B cell (primary cell): Measurements from ENCODE around the gene HOXB8. TPM values are rescaled to one million over a fixed set of nuclear protein-coding genes. Genes with fewer than 3 reads are reported as not detected.
A peak's percentile ranks its signal among the peaks of the same experiment; 100 is the strongest.

Source experiments
- ATAC-seq: fragments of 200-7000 bp; cut with Tn5 transposase; one replicate; pipeline ENCODE4 v1.10.0; 2021; ENCODE audit warnings: low read depth, mild to moderate bottlenecking, moderate number of reproducible peaks, moderate library complexity
- CTCF ChIA-PET: fragments of 350-600 bp; sonication (Branson Sonifier 250); formaldehyde crosslinking; loops from one replicate; lab custom pipeline; 2021; ENCODE audit warnings: antibody characterized with exemption, inconsistent platforms; lab: Charles Lee
- POLR2A ChIA-PET: fragments of 350-600 bp; sonication (Branson Sonifier 250); formaldehyde crosslinking; loops from one replicate; lab custom pipeline; 2021; ENCODE audit warnings: antibody characterized with exemption; lab: Charles Lee
- DNase-seq: peaks from one replicate; pipeline ENCODE4 v3.0.0; 2013
- H2AFZ ChIP-seq: 2 replicates; pipeline ENCODE4 v1.6.1; 2012; ENCODE audit warnings: mild to moderate bottlenecking, low read depth, low read length; ENCODE audit not compliant: insufficient read depth, poor library complexity, severe bottlenecking
- H3K27ac ChIP-seq, 2 donors: 1 replicate in 1 of 2; 2 replicates in 1 of 2; pipeline ENCODE4 v1.5.1; 2012 to 2013; ENCODE audit warnings: low read length in 2 of 2, mild to moderate bottlenecking in 2 of 2, moderate library complexity in 1 of 2
- H3K27me3 ChIP-seq, 4 experiments: fragments of 200-600 bp in 1 of 4; sonication (generic) in 1 of 4; replicated peaks in 1 of 4; 1 replicate in 2 of 4; 2 replicates in 2 of 4; pipeline versions ENCODE4 v1.6.1 to v1.7.0; 2013 to 2016; ENCODE audit warnings: low read length in 3 of 4, mild to moderate bottlenecking in 2 of 4, mixed read lengths in 1 of 4, moderate library complexity in 1 of 4; ENCODE audit not compliant: insufficient read depth in 4 of 4, control insufficient read depth in 3 of 4; ENCODE audit errors: control extremely low read depth in 1 of 4
- H3K36me3 ChIP-seq, 2 experiments: replicated peaks in 1 of 2; 1 replicate in 1 of 2; 2 replicates in 1 of 2; pipeline versions ENCODE4 v1.6.1 to v1.7.1; 2013; ENCODE audit warnings: low read length in 1 of 2; ENCODE audit not compliant: insufficient read depth in 2 of 2, control insufficient read depth in 1 of 2; ENCODE audit errors: control extremely low read depth in 1 of 2, extremely low read depth in 1 of 2
- H3K4me1 ChIP-seq, 2 donors: fragments of 200-600 bp in 1 of 2; sonication (generic) in 1 of 2; 1 replicate in 1 of 2; 2 replicates in 1 of 2; pipeline versions ENCODE4 v1.5.1 to v1.6.1; 2013 to 2017; ENCODE audit warnings: low read length in 2 of 2; ENCODE audit not compliant: control insufficient read depth in 2 of 2, insufficient read depth in 2 of 2
- H3K4me2 ChIP-seq: replicated peaks from 2 replicates; pipeline ENCODE3; 2012; ENCODE audit warnings: mild to moderate bottlenecking, low read depth, low read length; ENCODE audit not compliant: poor library complexity, severe bottlenecking
- H3K4me3 ChIP-seq, 5 experiments: fragments of 200-600 bp in 1 of 5; sonication (generic) in 1 of 5; 1 replicate in 3 of 5; 2 replicates in 2 of 5; pipeline versions ENCODE4 v1.5.1 to v1.7.0; 2011 to 2016; ENCODE audit warnings: low read length in 4 of 5, mild to moderate bottlenecking in 4 of 5, low read depth in 2 of 5, control low read depth in 1 of 5, moderate library complexity in 1 of 5; ENCODE audit not compliant: insufficient read depth in 1 of 5; ENCODE audit errors: control extremely low read depth in 1 of 5, extremely low read depth in 1 of 5
- H3K79me2 ChIP-seq: fragments of 200-600 bp; sonication (generic); one replicate; pipeline ENCODE4 v1.6.0; 2016; ENCODE audit warnings: low read length; ENCODE audit not compliant: control insufficient read depth, insufficient read depth
- H3K9ac ChIP-seq: fragments of 200-600 bp; sonication (generic); 2 replicates; pipeline ENCODE4 v1.6.1; 2017; ENCODE audit warnings: mild to moderate bottlenecking, low read length, moderate library complexity
- H3K9me3 ChIP-seq, 3 donors: one replicate each; pipeline versions ENCODE4 v1.6.1 to v1.7.1; 2013; ENCODE audit warnings: low read length in 2 of 3; ENCODE audit not compliant: control insufficient read depth in 2 of 3, insufficient read depth in 1 of 3; ENCODE audit errors: control extremely low read depth in 1 of 3
- H4K20me1 ChIP-seq: 2 replicates; pipeline ENCODE4 v1.6.0; 2012; ENCODE audit warnings: mild to moderate bottlenecking, low read length; ENCODE audit not compliant: insufficient read depth, control insufficient read depth, poor library complexity, severe bottlenecking
- H3K27ac Mint-ChIP-seq: one replicate; pipeline ENCODE4 v1.8.0; 2021; ENCODE audit warnings: mixed read lengths
- H3K27me3 Mint-ChIP-seq: one replicate; pipeline ENCODE4 v1.8.0; 2021; ENCODE audit warnings: mixed read lengths
- H3K4me1 Mint-ChIP-seq: one replicate; pipeline ENCODE4 v1.8.0; 2021; ENCODE audit warnings: mixed read lengths
- H3K4me3 Mint-ChIP-seq: one replicate; pipeline ENCODE4 v1.8.0; 2021; ENCODE audit warnings: mixed read lengths
- H3K9me3 Mint-ChIP-seq: one replicate; pipeline ENCODE4 v1.8.0; 2022; ENCODE audit warnings: mixed read lengths; ENCODE audit not compliant: insufficient read depth
- EZH2 ChIP-seq: IDR thresholded peaks from 2 replicates; pipeline ENCODE4 v1.6.1; 2012; ENCODE audit warnings: borderline replicate concordance, low read depth, mild to moderate bottlenecking, moderate library complexity, low read length; ENCODE audit not compliant: insufficient read depth, poor library complexity, severe bottlenecking
- WGBS: methylation state at CpG from one replicate; pipeline ENCODE4 v1.1.5; 2013; ENCODE audit warnings: missing lambda C conversion rate; ENCODE audit not compliant: insufficient coverage; 5-methylcytosine and 5-hydroxymethylcytosine counted together
- intact Hi-C: fragments of 100-400 bp; cut with micrococcal nuclease; formaldehyde crosslinking; loops from one replicate; pipeline ENCODE4 v1.10.0; 2022
- polyA plus RNA-seq: library from polyadenylated mRNA; depleted of rRNA; stranded (reverse); fragments of >200 nt; gene quantifications from 2 replicates; pipeline ENCODE4 v1.2.3, GENCODE V29; 2012
- total RNA-seq, 2 donors: library from RNA; stranded (reverse); fragments of 120-200 nt in 1 of 2; gene quantifications; 1 replicate in 1 of 2; 2 replicates in 1 of 2; pipeline versions ENCODE4 v1.2.3 to v1.2.4, GENCODE V29; 2013 to 2022
- TF ChIP-seq, protein P1 (sequence below): fragments of 200-600 bp; IDR thresholded peaks from one replicate; pipeline ENCODE4 v1.8.0; 2022; ENCODE audit warnings: antibody characterized with exemption, mild to moderate bottlenecking

The HOXB8 gene
- total and polyA plus RNA-seq, 2 donors (not counting 1 experiment from before 2014, with no cell fraction given), result not detected

DNA sequence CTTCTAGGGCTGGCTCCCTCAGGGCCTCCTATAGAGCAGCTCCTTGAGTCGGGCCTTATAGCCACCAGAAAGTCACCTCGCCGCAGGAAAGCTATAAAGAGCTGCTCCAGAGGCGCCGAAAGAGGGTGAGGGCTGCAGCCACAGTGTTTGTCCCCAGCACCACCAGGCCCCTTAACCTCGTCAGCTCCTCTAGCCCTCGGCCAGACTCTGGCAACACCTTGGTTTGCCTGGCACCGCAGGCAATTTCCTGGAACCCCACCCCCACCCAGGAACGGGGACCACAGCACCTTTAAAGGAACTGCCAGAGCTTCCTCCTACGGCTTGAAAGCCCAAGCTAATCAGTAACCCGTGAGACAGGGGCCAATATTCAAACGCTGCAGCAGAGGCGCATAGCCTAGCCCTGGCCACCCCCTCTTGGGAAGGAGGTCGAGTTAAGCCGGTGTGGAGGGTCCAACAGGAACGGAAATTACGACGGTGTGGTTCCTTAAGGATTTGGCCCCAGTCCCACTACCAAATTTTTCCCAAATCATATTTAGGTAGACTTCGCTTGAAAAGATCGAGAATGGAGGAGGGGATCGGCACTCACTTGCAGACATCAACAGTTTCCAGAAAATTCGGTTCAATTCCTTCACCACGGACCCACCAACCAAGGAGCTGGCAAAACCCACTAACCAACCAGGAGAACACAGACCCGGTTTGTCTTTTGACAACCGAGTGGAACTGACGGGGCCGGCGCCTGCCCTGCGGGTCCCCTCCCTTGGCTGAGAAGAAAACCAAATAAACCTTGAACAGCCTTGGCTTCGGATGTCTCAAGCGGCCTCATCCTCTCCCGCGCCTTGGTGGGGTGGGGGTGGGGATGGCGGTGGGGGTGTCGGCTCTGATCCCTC, 13.3 kb downstream of the HOXB8 start:
- Histone ChIP-seq H2AFZ (no peak overlapping the region), H3K27ac (no peak overlapping the region), H3K36me3 (no peaks in the 10 kb centered on the region), H3K4me2 (peak overlapping the region; percentile 63), H3K4me3 (no peak overlapping the region), H3K4me1 (peaks cover 24 to 31% of the 10 kb centered on the region in 2 donors), H3K9ac (no peak overlapping the region), H4K20me1 (peaks cover 6% of the 10 kb centered on the region), H3K9me3 (peaks cover 0 to 28% (median 0%) of the 10 kb centered on the region in 3 donors), H3K27me3 (peaks cover under 1 to 98% (median 76%) of the 10 kb centered on the region in 4 experiments), H3K79me2 (no peaks in the 10 kb centered on the region)
- Mint-ChIP-seq H3K4me1 (peaks cover 25% of the 10 kb centered on the region), H3K9me3 (no peaks in the 10 kb centered on the region), H3K4me3 (no peak overlapping the region), H3K27me3 (peaks cover 80% of the 10 kb centered on the region), H3K27ac (no peak overlapping the region)
- POLR2A ChIA-PET, result interaction anchor here (0.6 kb wide), 1 partner anchor 385 kb away, joined by 12 read pairs; no protein-coding TSS in a partner anchor
- CTCF ChIA-PET, result interaction anchor here (0.6 to 1.7 kb wide), 13 partner anchors 8 to 306 kb away, joined by 3 to 6 read pairs (median 4); no protein-coding TSS in a partner anchor
- intact Hi-C loops, result no loop called here
- TF ChIP-seq, protein P1, sequence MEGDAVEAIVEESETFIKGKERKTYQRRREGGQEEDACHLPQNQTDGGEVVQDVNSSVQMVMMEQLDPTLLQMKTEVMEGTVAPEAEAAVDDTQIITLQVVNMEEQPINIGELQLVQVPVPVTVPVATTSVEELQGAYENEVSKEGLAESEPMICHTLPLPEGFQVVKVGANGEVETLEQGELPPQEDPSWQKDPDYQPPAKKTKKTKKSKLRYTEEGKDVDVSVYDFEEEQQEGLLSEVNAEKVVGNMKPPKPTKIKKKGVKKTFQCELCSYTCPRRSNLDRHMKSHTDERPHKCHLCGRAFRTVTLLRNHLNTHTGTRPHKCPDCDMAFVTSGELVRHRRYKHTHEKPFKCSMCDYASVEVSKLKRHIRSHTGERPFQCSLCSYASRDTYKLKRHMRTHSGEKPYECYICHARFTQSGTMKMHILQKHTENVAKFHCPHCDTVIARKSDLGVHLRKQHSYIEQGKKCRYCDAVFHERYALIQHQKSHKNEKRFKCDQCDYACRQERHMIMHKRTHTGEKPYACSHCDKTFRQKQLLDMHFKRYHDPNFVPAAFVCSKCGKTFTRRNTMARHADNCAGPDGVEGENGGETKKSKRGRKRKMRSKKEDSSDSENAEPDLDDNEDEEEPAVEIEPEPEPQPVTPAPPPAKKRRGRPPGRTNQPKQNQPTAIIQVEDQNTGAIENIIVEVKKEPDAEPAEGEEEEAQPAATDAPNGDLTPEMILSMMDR, result no peak
- no peak for TF ChIP-seq EZH2
- ATAC-seq (no peak), DNase-seq (no peak)
- WGBS, result 50% methylated on average over 23 of the region's 35 CpGs

DNA sequence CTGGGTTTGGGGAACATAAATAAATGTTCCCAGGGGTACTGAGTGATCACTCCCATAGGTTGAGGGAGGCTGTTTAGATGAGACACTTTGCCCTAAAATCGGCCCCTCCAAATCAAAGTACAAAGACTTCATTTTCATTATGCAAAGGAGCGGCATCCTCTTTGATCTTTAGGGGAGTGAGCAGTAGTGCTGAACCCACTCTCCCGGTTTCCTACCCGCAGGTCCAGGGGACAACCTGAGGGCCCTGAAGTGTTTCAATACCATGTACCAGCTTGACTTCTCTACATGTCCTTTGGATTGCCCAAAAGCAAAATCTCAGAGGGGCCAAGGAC, 13.9 kb downstream of the HOXB8 start:
- no peaks in the 10 kb centered on the region for H3K9me3 Mint-ChIP-seq
- H3K27ac Mint-ChIP-seq, result no peak overlapping the region
- DNase-seq (no peak), ATAC-seq (no peak)
- Histone ChIP-seq H3K79me2 (no peaks in the 10 kb centered on the region), H3K9me3 (peaks cover 0 to 34% (median 0%) of the 10 kb centered on the region in 3 donors), H2AFZ (no peak overlapping the region), H3K4me1 (peaks cover 30 to 37% of the 10 kb centered on the region in 2 donors), H3K27me3 (peaks cover 0 to 100% (median 75%) of the 10 kb centered on the region in 4 experiments), H3K27ac (no peak overlapping the region), H3K36me3 (no peaks in the 10 kb centered on the region), H4K20me1 (peaks cover 8% of the 10 kb centered on the region), H3K9ac (no peak overlapping the region), H3K4me2 (no peak overlapping the region), H3K4me3 (no peak overlapping the region)
- H3K4me3 Mint-ChIP-seq, result no peak overlapping the region
- intact Hi-C loops, result no loop called here
- TF ChIP-seq, protein P1, result no peak
- no peak for TF ChIP-seq EZH2
- H3K27me3 Mint-ChIP-seq, result peaks cover 81% of the 10 kb centered on the region
- ChIA-PET POLR2A (no interaction called here), CTCF (interaction anchor here (0.6 to 1.7 kb wide), 12 partner anchors 9 to 305 kb away, joined by 3 to 6 read pairs (median 4); no protein-coding TSS in a partner anchor)
- WGBS, result 83% methylated on average over 3 of the region's 4 CpGs
- peaks cover 31% of the 10 kb centered on the region for H3K4me1 Mint-ChIP-seq
